NT2/D1 (cell line): ENCODE results near the gene THOC5.

Source experiments
- SUZ12 ChIP-seq: IDR thresholded peaks from 2 replicates; pipeline ENCODE4 v1.6.1; 2011; ENCODE audit not compliant: insufficient read length, insufficient read depth; ENCODE audit errors: extremely low read depth
- YY1 ChIP-seq: IDR thresholded peaks from 2 replicates; pipeline ENCODE4 v1.6.1; 2011; ENCODE audit not compliant: insufficient read length, insufficient read depth
- ZNF274 ChIP-seq: IDR thresholded peaks from 2 replicates; pipeline ENCODE4 v1.6.1; 2011; ENCODE audit warnings: mild to moderate bottlenecking, low read depth, low read length

DNA sequence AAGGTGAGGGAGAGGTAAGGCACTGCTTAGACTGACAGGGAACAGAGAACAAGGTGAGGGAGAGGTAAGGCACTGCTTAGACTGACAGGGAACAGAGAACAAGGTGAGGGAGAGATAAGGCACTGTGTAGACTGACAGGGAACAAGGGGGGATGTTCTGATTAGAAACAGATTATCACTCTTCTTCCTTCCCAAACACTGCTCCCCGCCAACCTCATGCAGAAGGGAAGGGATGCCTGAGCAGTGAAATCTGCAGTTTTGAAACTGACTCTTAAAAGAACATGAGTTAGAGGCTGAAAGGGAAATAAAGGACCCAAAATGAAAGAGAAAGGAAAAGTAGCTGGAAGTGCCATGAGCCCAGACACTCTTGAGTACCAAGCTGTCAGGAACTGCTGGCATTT, 43.7 kb downstream of the THOC5 start:
- TF ChIP-seq ZNF274 (no peak), SUZ12 (no peak), YY1 (no peak)
